ENCODE measurements around the gene NRTN. TPM values are rescaled to one million over a fixed set of nuclear protein-coding genes. Genes with fewer than 3 reads are reported as not detected.
A peak's percentile ranks its signal among the peaks of the same experiment; 100 is the strongest.

The NRTN gene
- total RNA-seq, 1 donor, result not detected

DNA sequence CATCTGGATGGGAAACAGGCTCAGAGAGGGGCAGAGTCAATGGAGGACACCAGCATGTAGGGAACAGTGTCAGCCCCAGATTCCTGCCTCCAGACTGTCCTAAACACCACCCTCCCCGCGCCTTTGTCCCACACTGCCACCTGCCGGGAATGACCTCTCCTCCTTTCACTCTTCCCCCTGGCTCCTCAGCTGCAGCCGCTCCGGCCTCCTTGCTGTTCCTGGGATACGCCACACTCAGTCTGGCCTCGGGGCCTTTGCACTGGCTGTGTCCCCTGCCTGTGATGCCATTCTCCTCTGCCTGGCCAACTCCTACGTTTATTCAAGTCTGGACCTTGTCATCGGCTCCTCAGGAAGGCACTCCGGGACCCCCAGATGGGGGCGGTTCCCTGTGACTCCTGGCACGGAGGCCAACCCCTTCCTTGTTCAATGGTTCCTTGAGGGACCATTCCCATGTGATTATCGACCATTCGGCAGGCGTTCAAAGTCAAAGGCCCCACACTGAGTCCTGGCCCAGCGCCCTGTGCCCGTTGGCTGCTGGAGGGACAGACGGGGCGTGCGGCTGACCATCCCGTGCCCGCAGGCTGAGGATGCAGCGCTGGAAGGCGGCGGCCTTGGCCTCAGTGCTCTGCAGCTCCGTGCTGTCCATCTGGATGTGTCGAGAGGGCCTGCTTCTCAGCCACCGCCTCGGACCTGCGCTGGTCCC is 18.9 kb downstream of the NRTN start:
- no peak overlapping the region for H3K4me3 ChIP-seq (ENCODE audit: low read depth, low read length)
- TF ChIP-seq, protein P1, sequence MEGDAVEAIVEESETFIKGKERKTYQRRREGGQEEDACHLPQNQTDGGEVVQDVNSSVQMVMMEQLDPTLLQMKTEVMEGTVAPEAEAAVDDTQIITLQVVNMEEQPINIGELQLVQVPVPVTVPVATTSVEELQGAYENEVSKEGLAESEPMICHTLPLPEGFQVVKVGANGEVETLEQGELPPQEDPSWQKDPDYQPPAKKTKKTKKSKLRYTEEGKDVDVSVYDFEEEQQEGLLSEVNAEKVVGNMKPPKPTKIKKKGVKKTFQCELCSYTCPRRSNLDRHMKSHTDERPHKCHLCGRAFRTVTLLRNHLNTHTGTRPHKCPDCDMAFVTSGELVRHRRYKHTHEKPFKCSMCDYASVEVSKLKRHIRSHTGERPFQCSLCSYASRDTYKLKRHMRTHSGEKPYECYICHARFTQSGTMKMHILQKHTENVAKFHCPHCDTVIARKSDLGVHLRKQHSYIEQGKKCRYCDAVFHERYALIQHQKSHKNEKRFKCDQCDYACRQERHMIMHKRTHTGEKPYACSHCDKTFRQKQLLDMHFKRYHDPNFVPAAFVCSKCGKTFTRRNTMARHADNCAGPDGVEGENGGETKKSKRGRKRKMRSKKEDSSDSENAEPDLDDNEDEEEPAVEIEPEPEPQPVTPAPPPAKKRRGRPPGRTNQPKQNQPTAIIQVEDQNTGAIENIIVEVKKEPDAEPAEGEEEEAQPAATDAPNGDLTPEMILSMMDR (IDR thresholded peaks at IDR 0.05; ENCODE audit: insufficient read depth, low read depth, low read length), result peak; percentile 39
- DNase-seq (ENCODE audit: low read depth), result no peak

DNA sequence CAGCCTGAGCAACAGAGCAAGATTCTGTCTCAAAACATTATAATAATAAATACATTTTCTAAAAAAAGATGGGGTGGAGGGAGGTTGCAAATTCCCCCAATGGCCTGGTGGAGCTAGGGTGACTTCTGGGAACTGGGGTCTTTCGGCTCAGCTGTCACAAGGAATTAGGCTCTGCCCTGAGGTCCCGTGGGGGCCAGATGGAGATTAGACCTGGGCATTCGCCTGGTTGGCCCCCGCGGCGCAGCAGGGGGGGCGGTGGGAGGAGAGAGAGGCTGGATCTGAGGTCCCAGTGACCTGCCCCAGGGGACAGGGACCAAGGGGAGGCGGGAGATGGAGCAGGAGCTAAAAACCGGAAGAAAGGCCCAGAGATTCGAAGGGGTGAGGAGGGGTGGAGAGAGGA is 19.9 kb downstream of the NRTN start:
- TF ChIP-seq, protein P1 (IDR thresholded peaks at IDR 0.05; ENCODE audit: insufficient read depth, low read depth, low read length), result no peak
- H3K4me3 ChIP-seq (ENCODE audit: low read depth, low read length), result no peak overlapping the region
- DNase-seq (ENCODE audit: low read depth), result no peak

DNA sequence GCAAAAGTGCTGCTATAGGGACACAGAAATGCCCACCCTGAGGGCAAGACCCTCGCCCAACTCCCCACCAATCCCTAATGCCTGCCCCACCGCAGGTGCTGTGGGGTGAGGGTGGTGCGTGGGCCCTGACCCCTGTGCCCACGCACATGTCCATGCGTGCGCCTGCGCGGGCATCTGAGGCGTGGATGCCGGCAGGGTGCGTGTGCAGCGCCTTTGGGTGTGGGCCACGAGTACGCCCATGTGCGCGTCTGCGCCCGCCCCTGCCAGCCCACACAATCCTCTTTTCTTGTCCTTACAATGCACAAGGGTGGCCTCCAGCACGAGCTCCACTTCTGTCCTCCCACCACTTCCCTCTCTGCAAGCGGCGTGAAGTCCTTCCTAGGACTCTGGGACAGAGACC is 20.3 kb downstream of the NRTN start:
- TF ChIP-seq, protein P1 (IDR thresholded peaks at IDR 0.05; ENCODE audit: insufficient read depth, low read depth, low read length), result no peak
- no peak overlapping the region for H3K4me3 ChIP-seq (ENCODE audit: low read depth, low read length)

DNA sequence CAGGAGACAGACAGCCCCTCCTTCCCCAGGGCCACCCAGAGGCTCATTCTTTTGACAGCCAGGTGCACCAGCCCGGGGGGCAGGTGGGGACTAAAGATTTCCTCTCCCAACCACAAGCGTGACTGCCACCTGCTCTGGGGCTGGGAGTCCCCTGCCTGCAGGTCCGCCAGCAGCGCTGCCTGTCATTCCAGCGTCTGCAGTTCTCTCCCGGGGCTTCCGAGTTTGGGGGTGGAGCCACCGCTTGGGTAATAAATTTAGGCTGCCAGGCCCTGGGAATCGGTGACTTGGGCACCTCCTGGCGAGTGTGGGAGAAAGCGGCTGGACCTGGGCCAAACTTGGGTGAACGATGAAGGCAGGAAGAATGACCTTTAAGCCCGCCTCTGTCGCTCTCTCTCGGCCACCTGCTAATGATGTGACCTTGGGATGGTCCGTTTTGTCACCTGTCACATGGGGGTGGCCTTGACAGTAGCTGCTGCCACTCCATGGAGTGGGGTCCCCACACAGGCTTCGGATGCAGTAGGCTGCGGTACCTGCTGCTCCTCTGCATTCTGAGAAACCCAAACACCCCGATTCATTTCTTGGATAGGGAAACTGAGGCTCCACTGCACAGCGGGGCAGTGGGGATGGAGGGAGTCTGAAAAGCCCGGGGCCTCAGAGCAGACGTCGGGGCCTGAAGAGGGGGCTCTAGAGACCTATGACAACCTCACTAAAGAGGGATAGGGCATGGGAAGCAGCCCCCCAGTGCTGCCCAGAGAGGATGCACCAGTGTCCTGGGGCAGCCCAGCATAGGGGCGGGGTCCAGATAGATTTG is 21.9 kb downstream of the NRTN start:
- TF ChIP-seq, protein P1 (IDR thresholded peaks at IDR 0.05; ENCODE audit: insufficient read depth, low read depth, low read length), result peak; percentile 19
- peak overlapping the region; percentile 49 for H3K4me3 ChIP-seq (ENCODE audit: low read depth, low read length)
- DNase-seq (ENCODE audit: low read depth), result peak; percentile 44

More for the DNA sequence above, 20.3 kb downstream of the NRTN start:
- no peak for DNase-seq (ENCODE audit: low read depth)

DNA sequence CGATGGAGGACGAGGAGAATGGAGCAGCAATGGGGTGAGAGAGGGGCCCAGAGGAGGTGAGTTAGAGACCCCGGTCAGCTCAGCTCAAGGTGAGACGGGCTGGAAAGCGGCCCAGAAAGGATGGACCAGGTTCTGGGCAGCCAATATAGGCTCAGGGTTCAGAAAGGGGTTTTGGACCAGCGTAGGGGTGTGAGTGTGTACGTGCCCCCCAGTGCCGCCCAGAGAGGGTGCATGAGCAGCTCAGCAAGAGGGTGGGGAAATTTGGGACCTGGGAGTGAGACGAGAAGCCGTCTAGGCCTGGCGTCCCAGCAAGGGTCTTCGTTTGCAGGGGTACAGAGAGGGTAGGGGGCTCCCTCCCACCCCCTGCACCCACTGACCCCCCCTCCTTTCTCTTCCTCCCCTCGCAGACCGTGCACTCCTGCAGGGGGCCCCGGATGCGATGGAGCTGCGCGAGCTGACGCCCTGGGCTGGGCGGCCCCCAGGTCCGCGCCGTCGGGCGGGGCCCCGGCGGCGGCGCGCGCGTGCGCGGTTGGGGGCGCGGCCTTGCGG is 22.5 kb downstream of the NRTN start:
- TF ChIP-seq, protein P1 (IDR thresholded peaks at IDR 0.05; ENCODE audit: insufficient read depth, low read depth, low read length), result no peak

DNA sequence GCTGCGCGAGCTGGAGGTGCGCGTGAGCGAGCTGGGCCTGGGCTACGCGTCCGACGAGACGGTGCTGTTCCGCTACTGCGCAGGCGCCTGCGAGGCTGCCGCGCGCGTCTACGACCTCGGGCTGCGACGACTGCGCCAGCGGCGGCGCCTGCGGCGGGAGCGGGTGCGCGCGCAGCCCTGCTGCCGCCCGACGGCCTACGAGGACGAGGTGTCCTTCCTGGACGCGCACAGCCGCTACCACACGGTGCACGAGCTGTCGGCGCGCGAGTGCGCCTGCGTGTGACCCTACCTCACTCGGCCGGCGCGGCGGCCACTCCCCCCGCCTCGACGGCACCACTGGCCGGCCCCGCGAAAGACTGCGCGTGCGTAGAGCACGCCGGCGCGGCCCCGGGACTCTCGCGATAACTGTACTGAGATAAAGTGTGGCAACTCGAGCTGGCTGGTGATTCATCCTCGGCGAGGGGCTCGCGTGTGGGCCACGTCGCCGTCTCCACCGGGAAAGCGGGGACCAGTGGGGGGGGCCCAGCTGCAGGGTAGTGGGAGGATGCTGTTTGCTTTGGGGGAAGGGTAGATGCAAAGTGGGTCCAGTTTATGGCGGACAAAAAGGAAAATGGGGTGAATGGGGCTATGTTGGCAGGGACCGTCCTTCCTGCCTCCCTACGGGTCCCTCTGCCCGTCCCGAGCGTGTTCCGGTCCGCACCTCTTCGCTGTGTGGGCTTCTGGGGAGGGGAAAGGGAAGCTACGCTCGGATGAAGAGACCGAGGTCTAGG is 23.2 kb downstream of the NRTN start:
- peak overlapping the region; percentile 86 for H3K4me3 ChIP-seq (ENCODE audit: low read depth, low read length)
- TF ChIP-seq, protein P1 (IDR thresholded peaks at IDR 0.05; ENCODE audit: insufficient read depth, low read depth, low read length), result no peak
- peak; percentile 94 for DNase-seq (ENCODE audit: low read depth)

More for the DNA sequence above, 22.5 kb downstream of the NRTN start:
- H3K4me3 ChIP-seq (ENCODE audit: low read depth, low read length), result peak overlapping the region; percentile 49
- DNase-seq (ENCODE audit: low read depth), result no peak

Measured in fibroblast of villous mesenchyme (primary cell).